Esophagus squamous epithelium (tissue), 4 donors: Measurements from ENCODE around the gene TWIST2.

Source experiments
- POLR2A ChIP-seq, 4 donors: fragments of 450-650 bp; IDR thresholded peaks; one replicate each; pipeline ENCODE4 v1.6.1; 2017; ENCODE audit warnings: antibody characterized with exemption in 4 of 4, mild to moderate bottlenecking in 4 of 4, moderate library complexity in 3 of 4
- TF ChIP-seq, protein P1 (sequence below), 6 experiments: fragments of 450-650 bp in 4 of 6; fragments of 200-600 bp in 2 of 6; sonication (generic) in 2 of 6; IDR thresholded peaks; one replicate each; pipeline ENCODE4 v1.5.1; 2016 to 2019; ENCODE audit warnings: antibody characterized with exemption in 6 of 6, mild to moderate bottlenecking in 4 of 6, moderate library complexity in 4 of 6

DNA sequence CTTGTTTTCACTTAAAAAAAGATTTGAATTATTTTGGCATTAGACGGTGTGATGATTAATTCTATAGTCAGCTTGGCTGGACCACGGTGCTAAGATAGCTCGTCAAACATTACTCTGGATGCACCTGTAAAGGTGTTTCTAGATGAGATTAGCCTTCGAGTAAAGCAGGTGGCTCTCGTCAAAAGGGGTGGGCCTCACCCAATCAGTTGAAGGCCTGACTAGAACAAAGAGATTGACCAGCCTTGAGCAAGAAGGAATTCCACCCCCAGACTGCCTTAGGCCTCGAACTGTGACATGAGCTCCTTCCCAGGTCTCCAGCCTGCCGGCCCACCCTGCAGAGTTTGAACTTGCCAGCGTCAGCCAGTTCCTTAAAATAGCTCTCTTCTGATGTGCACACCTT, 73.4 kb downstream of the TWIST2 start:
- TF ChIP-seq, protein P1, sequence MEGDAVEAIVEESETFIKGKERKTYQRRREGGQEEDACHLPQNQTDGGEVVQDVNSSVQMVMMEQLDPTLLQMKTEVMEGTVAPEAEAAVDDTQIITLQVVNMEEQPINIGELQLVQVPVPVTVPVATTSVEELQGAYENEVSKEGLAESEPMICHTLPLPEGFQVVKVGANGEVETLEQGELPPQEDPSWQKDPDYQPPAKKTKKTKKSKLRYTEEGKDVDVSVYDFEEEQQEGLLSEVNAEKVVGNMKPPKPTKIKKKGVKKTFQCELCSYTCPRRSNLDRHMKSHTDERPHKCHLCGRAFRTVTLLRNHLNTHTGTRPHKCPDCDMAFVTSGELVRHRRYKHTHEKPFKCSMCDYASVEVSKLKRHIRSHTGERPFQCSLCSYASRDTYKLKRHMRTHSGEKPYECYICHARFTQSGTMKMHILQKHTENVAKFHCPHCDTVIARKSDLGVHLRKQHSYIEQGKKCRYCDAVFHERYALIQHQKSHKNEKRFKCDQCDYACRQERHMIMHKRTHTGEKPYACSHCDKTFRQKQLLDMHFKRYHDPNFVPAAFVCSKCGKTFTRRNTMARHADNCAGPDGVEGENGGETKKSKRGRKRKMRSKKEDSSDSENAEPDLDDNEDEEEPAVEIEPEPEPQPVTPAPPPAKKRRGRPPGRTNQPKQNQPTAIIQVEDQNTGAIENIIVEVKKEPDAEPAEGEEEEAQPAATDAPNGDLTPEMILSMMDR (IDR thresholded peaks at IDR 0.05), result no peak
- no peak for TF ChIP-seq POLR2A (IDR thresholded peaks at IDR 0.05)
